HG02973 (cell line): ENCODE results near the gene BRF1.
"Not testable (repeated sequence)": the region's sequence is repeated elsewhere in the genome, so short reads cannot be mapped to it uniquely, and the experiment has no call there.

Source experiments
- ATAC-seq: cut with Tn5 transposase; IDR thresholded peaks from one replicate; pipeline ENCODE4 v1.9.1; 2021; ENCODE audit warnings: moderate library complexity; ENCODE audit not compliant: unreplicated experiment

Gene BRF1

GRCh38 chr14:105333613-105334364 lies 33.0 kb upstream of the BRF1 start:
- ATAC-seq: no peak

- no peak for ATAC-seq
These were observed 32.3 kb upstream of the BRF1 start for GRCh38 chr14:105333020-105333490.

GRCh38 chr14:105332350-105332874 lies 31.6 kb upstream of the BRF1 start:
- ATAC-seq: no peak

GRCh38 chr14:105331575-105332349 lies 31.0 kb upstream of the BRF1 start:
- no peak for ATAC-seq

- ATAC-seq: no peak
These were observed 29.7 kb upstream of the BRF1 start for GRCh38 chr14:105330491-105330895.

GRCh38 chr14:105329411-105330150 lies 28.8 kb upstream of the BRF1 start:
- no peak for ATAC-seq

GRCh38 chr14:105328678-105329390 lies 28.0 kb upstream of the BRF1 start:
- no peak for ATAC-seq

- no peak for ATAC-seq
These were observed 27.4 kb upstream of the BRF1 start for GRCh38 chr14:105328070-105328677.

- ATAC-seq: not testable (repeated sequence)
These were observed 26.9 kb upstream of the BRF1 start for GRCh38 chr14:105327695-105328045.

- no peak for ATAC-seq
These were observed 26.3 kb upstream of the BRF1 start for GRCh38 chr14:105326891-105327694.

- no peak for ATAC-seq
These were observed 25.7 kb upstream of the BRF1 start for GRCh38 chr14:105326568-105326867.

GRCh38 chr14:105325716-105326567 lies 25.1 kb upstream of the BRF1 start:
- no peak for ATAC-seq

GRCh38 chr14:105325303-105325702 lies 24.5 kb upstream of the BRF1 start:
- no peak for ATAC-seq

- no peak for ATAC-seq
These were observed 24.1 kb upstream of the BRF1 start for GRCh38 chr14:105324871-105325270.

GRCh38 chr14:105324080-105324778 lies 23.4 kb upstream of the BRF1 start:
- no peak for ATAC-seq

GRCh38 chr14:105323663-105324062 lies 22.9 kb upstream of the BRF1 start:
- ATAC-seq: no peak

- no peak for ATAC-seq
These were observed 22.2 kb upstream of the BRF1 start for GRCh38 chr14:105322791-105323556.
